Tibial artery (tissue), 4 donors: ENCODE measurements around the gene GFOD1.

Experiments used
- DNase-seq, 2 donors: peaks; one replicate each; pipeline ENCODE4 v3.0.0-alpha.2; 2019
- H3K27ac ChIP-seq, 2 donors: fragments of 200-600 bp; sonication (generic) in 1 of 2; 1 replicate in 1 of 2; 2 replicates in 1 of 2; pipeline ENCODE4 v1.5.1; 2018 to 2019; ENCODE audit warnings: mild to moderate bottlenecking in 1 of 2
- H3K27me3 ChIP-seq, 2 donors: fragments of 200-600 bp; sonication (generic) in 1 of 2; one replicate each; pipeline versions ENCODE4 v1.5.1 to v1.6.0; 2016 to 2019
- H3K36me3 ChIP-seq, 3 donors: fragments of 200-600 bp; sonication (generic) in 2 of 3; one replicate each; pipeline ENCODE4 v1.5.1; 2016 to 2019; ENCODE audit warnings: mild to moderate bottlenecking in 2 of 3
- H3K4me1 ChIP-seq, 4 donors: fragments of 200-600 bp; sonication (generic) in 2 of 4; 1 replicate in 3 of 4; 2 replicates in 1 of 4; pipeline ENCODE4 v1.5.1; 2016 to 2019
- H3K4me3 ChIP-seq, 2 donors: fragments of 200-600 bp; sonication (generic) in 1 of 2; 1 replicate in 1 of 2; 2 replicates in 1 of 2; pipeline ENCODE4 v1.5.1; 2018 to 2019; ENCODE audit warnings: mild to moderate bottlenecking in 2 of 2
- H3K9me3 ChIP-seq, 3 donors: fragments of 200-600 bp; sonication (generic) in 1 of 3; one replicate each; pipeline ENCODE4 v1.5.1; 2016 to 2019
- CTCF ChIP-seq, 2 experiments: fragments of 200-600 bp in 1 of 2; fragments of 450-650 bp in 1 of 2; IDR thresholded peaks; one replicate each; pipeline ENCODE4 v1.5.1; 2017 to 2019; ENCODE audit warnings: antibody characterized with exemption in 2 of 2, mild to moderate bottlenecking in 1 of 2, moderate library complexity in 1 of 2
- intact Hi-C: fragments of 100-400 bp; cut with DNase I; formaldehyde crosslinking; loops from one replicate; pipeline ENCODE4 v1.15.0; 2023; ENCODE audit warnings: low total_unique reads

The GFOD1 gene

GRCh38 chr6:13493147-13493546 lies 5.7 kb upstream of the GFOD1 start:
- H3K4me3 ChIP-seq, result no peak overlapping the region
- H3K9me3 ChIP-seq, result no peaks in the 10 kb centered on the region
- no peak for DNase-seq
- no peak for TF ChIP-seq CTCF (IDR thresholded peaks at IDR 0.05)
- H3K36me3 ChIP-seq, result no peaks in the 10 kb centered on the region
- no peaks in the 10 kb centered on the region for H3K27me3 ChIP-seq
- peaks cover 0 to 15% (median 2%) of the 10 kb centered on the region in 4 donors for H3K4me1 ChIP-seq
- intact Hi-C loops, result loop anchor here (5.0 kb wide), 1 partner anchor 1191 kb away; no protein-coding TSS in a partner anchor
- no peak overlapping the region for H3K27ac ChIP-seq

DNA sequence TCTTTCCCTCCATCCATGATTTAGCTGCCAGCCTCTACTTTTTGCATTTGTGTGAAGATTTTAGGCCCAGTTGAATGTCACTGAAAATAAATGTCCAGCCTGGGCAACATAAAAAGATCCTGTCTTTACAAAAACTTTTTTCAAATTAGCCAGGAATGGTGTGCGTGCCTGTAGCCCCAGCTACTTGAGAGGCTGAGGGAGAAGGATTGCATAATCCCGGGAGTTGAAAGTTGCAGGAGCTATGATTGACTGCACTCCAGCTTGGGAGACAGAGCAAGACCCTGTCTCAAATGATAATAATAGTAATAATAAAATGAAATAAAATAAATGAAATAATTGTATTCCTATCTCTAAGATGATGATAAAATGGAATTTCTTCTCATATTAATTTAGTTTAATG lies 5.0 kb upstream of the GFOD1 start:
- no peak overlapping the region for H3K4me3 ChIP-seq
- no peaks in the 10 kb centered on the region for H3K27me3 ChIP-seq
- intact Hi-C loops, result loop anchor here (5.0 kb wide), 1 partner anchor 1190 kb away; no protein-coding TSS in a partner anchor
- no peaks in the 10 kb centered on the region for H3K9me3 ChIP-seq
- no peak overlapping the region for H3K27ac ChIP-seq
- H3K4me1 ChIP-seq, result peaks cover 0 to 17% (median 2%) of the 10 kb centered on the region in 4 donors
- no peak for TF ChIP-seq CTCF (IDR thresholded peaks at IDR 0.05)
- no peak for DNase-seq
- H3K36me3 ChIP-seq, result no peaks in the 10 kb centered on the region

GRCh38 chr6:13491538-13491937 lies 4.1 kb upstream of the GFOD1 start:
- DNase-seq, result no peak
- H3K9me3 ChIP-seq, result no peaks in the 10 kb centered on the region
- H3K27ac ChIP-seq, result no peak overlapping the region
- H3K36me3 ChIP-seq, result no peaks in the 10 kb centered on the region
- no peaks in the 10 kb centered on the region for H3K27me3 ChIP-seq
- peaks cover 0 to 12% (median 2%) of the 10 kb centered on the region in 4 donors for H3K4me1 ChIP-seq
- TF ChIP-seq CTCF (IDR thresholded peaks at IDR 0.05), result no peak
- no peak overlapping the region for H3K4me3 ChIP-seq
- intact Hi-C loops, result loop anchor here (5.0 kb wide), 1 partner anchor 1189 kb away; no protein-coding TSS in a partner anchor

DNA sequence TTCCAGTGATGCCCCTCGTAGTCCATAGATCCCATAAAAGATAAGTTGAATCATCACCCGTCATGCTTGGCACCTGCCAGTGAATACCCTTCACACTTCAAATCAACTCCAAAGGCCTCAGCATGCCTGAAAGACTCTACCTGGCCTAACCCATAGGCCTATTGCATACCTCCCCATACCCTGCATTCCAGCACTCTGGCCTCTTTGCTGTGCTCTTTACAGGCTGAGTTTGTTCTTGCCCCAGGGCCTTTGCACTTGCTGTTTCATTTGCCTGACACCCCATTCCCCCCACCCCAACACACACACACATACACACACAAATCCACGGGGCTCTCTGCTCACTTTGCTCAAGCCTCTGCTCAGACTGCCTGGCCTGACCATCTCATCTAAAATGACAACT lies 3.0 kb upstream of the GFOD1 start:
- no peak for DNase-seq
- peaks cover 0 to 12% (median 2%) of the 10 kb centered on the region in 4 donors for H3K4me1 ChIP-seq
- no peak overlapping the region for H3K27ac ChIP-seq
- no peaks in the 10 kb centered on the region for H3K27me3 ChIP-seq
- no peak for TF ChIP-seq CTCF (IDR thresholded peaks at IDR 0.05)
- intact Hi-C loops, result loop anchor here (5.0 kb wide), 1 partner anchor 1188 kb away; no protein-coding TSS in a partner anchor
- H3K36me3 ChIP-seq, result no peaks in the 10 kb centered on the region
- H3K4me3 ChIP-seq, result no peak overlapping the region
- no peaks in the 10 kb centered on the region for H3K9me3 ChIP-seq

DNA sequence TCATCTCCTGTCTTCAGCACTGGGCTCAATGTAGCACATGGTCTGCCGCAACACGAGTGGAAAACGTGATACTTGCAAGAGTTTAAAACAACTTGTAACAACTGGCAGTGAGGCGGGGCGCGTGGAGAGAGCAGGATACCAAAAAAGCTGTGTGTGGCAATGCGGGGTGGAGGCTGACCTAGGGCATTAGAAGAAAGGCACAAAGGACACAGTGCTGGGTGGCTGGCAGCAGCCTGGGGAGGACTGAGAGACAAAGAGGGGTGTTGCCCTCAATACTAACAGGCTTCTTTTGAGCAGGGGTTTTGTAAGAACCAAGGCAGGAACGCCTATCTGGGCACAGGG lies 1.5 kb upstream of the GFOD1 start:
- no peaks in the 10 kb centered on the region for H3K27me3 ChIP-seq
- H3K36me3 ChIP-seq, result no peaks in the 10 kb centered on the region
- TF ChIP-seq CTCF (IDR thresholded peaks at IDR 0.05), result no peak
- DNase-seq, result peak in 1 of 2 donors; percentile 29
- H3K4me3 ChIP-seq, result peak overlapping the region in 1 of 2 donors; percentile 94
- H3K9me3 ChIP-seq, result no peaks in the 10 kb centered on the region
- H3K27ac ChIP-seq, result peak overlapping the region in 1 of 2 donors; percentile 86
- peaks cover 0 to 20% (median 5%) of the 10 kb centered on the region in 4 donors for H3K4me1 ChIP-seq
- intact Hi-C loops, result loop anchor here (5.0 to 10.0 kb wide), 2 partner anchors 77 to 154 kb away; no protein-coding TSS in a partner anchor
